NCI-H460 (cell line): ENCODE results near the gene ATP8B3. TPM values are rescaled to one million over a fixed set of nuclear protein-coding genes. Genes with fewer than 3 reads are reported as not detected.

Experiments used
- DNase-seq: peaks from one replicate; pipeline ENCODE4 v3.0.0-alpha.2; 2016; ENCODE audit warnings: low read depth; ENCODE audit errors: extremely low read depth
- total RNA-seq: library from RNA; depleted of rRNA; stranded (reverse); fragments of >200 nt; shearing (Covaris generic); gene quantifications from 2 replicates; pipeline ENCODE4 v1.2.3, GENCODE V29; 2014

The ATP8B3 gene
- total RNA-seq, 1 experiment from 2014 or later = 1.7 TPM

- DNase-seq = no peak
Measured at GRCh38 chr19:1775951-1776605, 36.0 kb downstream of the ATP8B3 start.

- no peak for DNase-seq
Measured at GRCh38 chr19:1774989-1775772, 36.9 kb downstream of the ATP8B3 start.

- no peak for DNase-seq
Measured at GRCh38 chr19:1773184-1773583, 38.9 kb downstream of the ATP8B3 start.

GRCh38 chr19:1770866-1771576 is 41.1 kb downstream of the ATP8B3 start:
- no peak for DNase-seq

GRCh38 chr19:1769645-1769985 is 42.5 kb downstream of the ATP8B3 start:
- no peak for DNase-seq

- DNase-seq = no peak
Measured at GRCh38 chr19:1768918-1769644, 43.0 kb downstream of the ATP8B3 start.

GRCh38 chr19:1768248-1768647 is 43.8 kb downstream of the ATP8B3 start:
- DNase-seq = no peak

- peak; percentile 16 for DNase-seq
Measured at GRCh38 chr19:1767464-1767933, 44.6 kb downstream of the ATP8B3 start.

GRCh38 chr19:1766800-1767352 is 45.2 kb downstream of the ATP8B3 start:
- no peak for DNase-seq

GRCh38 chr19:1765904-1766799 is 45.9 kb downstream of the ATP8B3 start:
- DNase-seq = no peak

GRCh38 chr19:1765232-1765903 is 46.7 kb downstream of the ATP8B3 start:
- DNase-seq = no peak

- no peak for DNase-seq
Measured at GRCh38 chr19:1764729-1765128, 47.3 kb downstream of the ATP8B3 start.

GRCh38 chr19:1763648-1764639 is 48.1 kb downstream of the ATP8B3 start:
- no peak for DNase-seq

- DNase-seq = no peak
Measured at GRCh38 chr19:1762243-1763117, 49.6 kb downstream of the ATP8B3 start.

- no peak for DNase-seq
Measured at GRCh38 chr19:1761528-1762242, 50.4 kb downstream of the ATP8B3 start.
